CD14-positive monocyte (primary cell): ENCODE results near the gene MYO5C. TPM values are rescaled to one million over a fixed set of nuclear protein-coding genes. Genes with fewer than 3 reads are reported as not detected.
A peak's percentile ranks its signal among the peaks of the same experiment; 100 is the strongest.

Experiments used
- DNase-seq, 3 donors: peaks; one replicate each; pipeline ENCODE4 v3.0.0-alpha.2; 2011 to 2022
- H2AFZ ChIP-seq: 2 replicates; pipeline ENCODE4 v1.6.0; 2012; ENCODE audit warnings: mild to moderate bottlenecking, low read depth, low read length, inconsistent platforms; ENCODE audit not compliant: insufficient read depth, poor library complexity, severe bottlenecking
- H3K27ac ChIP-seq, 2 donors: 1 replicate in 1 of 2; 2 replicates in 1 of 2; pipeline ENCODE4 v1.5.1; 2012 to 2013; ENCODE audit warnings: low read length in 2 of 2, control low read depth in 1 of 2, inconsistent platforms in 1 of 2, low read depth in 1 of 2, mild to moderate bottlenecking in 1 of 2
- H3K27me3 ChIP-seq, 2 donors: one replicate each; pipeline versions ENCODE4 v1.6.0 to v1.6.1; 2011 to 2013; ENCODE audit warnings: low read length in 2 of 2; ENCODE audit not compliant: control insufficient read depth in 2 of 2, insufficient read depth in 2 of 2
- H3K36me3 ChIP-seq, 2 donors: replicated peaks in 1 of 2; 1 replicate in 1 of 2; 2 replicates in 1 of 2; pipeline versions ENCODE4 v1.5.1 to v1.6.1; 2012 to 2013; ENCODE audit warnings: low read length in 2 of 2, control low read depth in 1 of 2, inconsistent platforms in 1 of 2, mild to moderate bottlenecking in 1 of 2; ENCODE audit not compliant: insufficient read depth in 2 of 2, control insufficient read depth in 1 of 2
- H3K4me1 ChIP-seq, 2 donors: 1 replicate in 1 of 2; 2 replicates in 1 of 2; pipeline versions ENCODE4 v1.5.1 to v1.6.1; 2012 to 2013; ENCODE audit warnings: low read length in 2 of 2, control low read depth in 1 of 2, inconsistent platforms in 1 of 2, mild to moderate bottlenecking in 1 of 2, moderate library complexity in 1 of 2; ENCODE audit not compliant: insufficient read depth in 2 of 2, control insufficient read depth in 1 of 2
- H3K4me2 ChIP-seq: replicated peaks from 2 replicates; pipeline ENCODE3; 2012; ENCODE audit warnings: low read length, moderate library complexity, mild to moderate bottlenecking; ENCODE audit not compliant: poor library complexity, severe bottlenecking; ENCODE audit errors: extremely low read depth
- H3K4me3 ChIP-seq, 3 experiments: fragments of 200-600 bp in 1 of 3; sonication (generic) in 1 of 3; replicated peaks in 1 of 3; 1 replicate in 2 of 3; 2 replicates in 1 of 3; pipeline ENCODE4 v1.5.1; 2011 to 2013; ENCODE audit warnings: low read length in 3 of 3, mild to moderate bottlenecking in 3 of 3, control low read depth in 2 of 3, low read depth in 2 of 3, inconsistent platforms in 1 of 3, moderate library complexity in 1 of 3
- H3K79me2 ChIP-seq: 2 replicates; pipeline ENCODE4 v1.6.0; 2012; ENCODE audit warnings: mild to moderate bottlenecking, control low read depth, inconsistent platforms, low read length, moderate library complexity; ENCODE audit not compliant: insufficient read depth
- H3K9ac ChIP-seq: 2 replicates; pipeline ENCODE4 v1.6.0; 2017; ENCODE audit warnings: low read length, mild to moderate bottlenecking; ENCODE audit not compliant: insufficient read depth, poor library complexity, severe bottlenecking
- H3K9me3 ChIP-seq, 2 donors: replicated peaks in 1 of 2; 1 replicate in 1 of 2; 2 replicates in 1 of 2; pipeline versions ENCODE4 v1.5.1 to v1.6.1; 2012 to 2013; ENCODE audit warnings: low read length in 2 of 2, control low read depth in 1 of 2; ENCODE audit not compliant: control insufficient read depth in 1 of 2, insufficient read depth in 1 of 2
- H4K20me1 ChIP-seq: 2 replicates; pipeline ENCODE4 v1.6.0; 2012; ENCODE audit warnings: mild to moderate bottlenecking, low read length, control low read depth, moderate library complexity; ENCODE audit not compliant: insufficient read depth
- H3K27ac Mint-ChIP-seq, 7 donors: one replicate each; pipeline ENCODE4 v1.8.0; 2020; ENCODE audit warnings: mild to moderate bottlenecking in 7 of 7, mixed read lengths in 7 of 7, moderate library complexity in 6 of 7, inconsistent platforms in 2 of 7
- H3K27me3 Mint-ChIP-seq, 3 donors: one replicate each; pipeline ENCODE4 v1.8.0; 2021 to 2022; ENCODE audit warnings: low read depth in 3 of 3, mild to moderate bottlenecking in 3 of 3, mixed read lengths in 3 of 3, moderate library complexity in 3 of 3, inconsistent platforms in 1 of 3
- H3K36me3 Mint-ChIP-seq, 2 donors: one replicate each; pipeline ENCODE4 v1.8.0; 2020; ENCODE audit warnings: mixed read lengths in 2 of 2, inconsistent platforms in 1 of 2, mild to moderate bottlenecking in 1 of 2
- H3K4me1 Mint-ChIP-seq: one replicate; pipeline ENCODE4 v1.8.0; 2020; ENCODE audit warnings: mild to moderate bottlenecking, mixed read lengths
- H3K4me3 Mint-ChIP-seq, 2 donors: one replicate each; pipeline ENCODE4 v1.8.0; 2020; ENCODE audit warnings: mild to moderate bottlenecking in 2 of 2, mixed read lengths in 2 of 2, moderate library complexity in 1 of 2
- H3K9me3 Mint-ChIP-seq, 7 donors: one replicate each; pipeline ENCODE4 v1.8.0; 2020 to 2022; ENCODE audit warnings: mixed read lengths in 7 of 7, mild to moderate bottlenecking in 6 of 7, moderate library complexity in 6 of 7, inconsistent platforms in 2 of 7
- WGBS: methylation state at CpG from one replicate; pipeline ENCODE4 v1.1.5; 2013; ENCODE audit warnings: missing lambda C conversion rate; ENCODE audit not compliant: insufficient coverage; 5-methylcytosine and 5-hydroxymethylcytosine counted together
- intact Hi-C, 2 donors: fragments of 100-400 bp; cut with micrococcal nuclease; formaldehyde crosslinking; loops; one replicate each; pipeline versions ENCODE4 v1.15.0 to v1.15.1; 2023
- polyA plus RNA-seq, 3 donors: library from polyadenylated mRNA; depleted of rRNA in 1 of 3; unstranded in 2 of 3; stranded (reverse) in 1 of 3; fragments of 300-500 nt in 2 of 3; fragments of >200 nt in 1 of 3; fragmentation: Illumina TruSeq in 2 of 3; gene quantifications; 1 replicate in 2 of 3; 2 replicates in 1 of 3; pipeline ENCODE4 v1.2.3, GENCODE V29; 2012 to 2021
- TF ChIP-seq, protein P1 (sequence below): fragments of 200-600 bp; IDR thresholded peaks from one replicate; pipeline ENCODE4 v1.8.0; 2022; ENCODE audit warnings: antibody characterized with exemption, mild to moderate bottlenecking

Gene MYO5C
- polyA plus RNA-seq, 3 donors, result 0.20 TPM; not detected in 2

DNA sequence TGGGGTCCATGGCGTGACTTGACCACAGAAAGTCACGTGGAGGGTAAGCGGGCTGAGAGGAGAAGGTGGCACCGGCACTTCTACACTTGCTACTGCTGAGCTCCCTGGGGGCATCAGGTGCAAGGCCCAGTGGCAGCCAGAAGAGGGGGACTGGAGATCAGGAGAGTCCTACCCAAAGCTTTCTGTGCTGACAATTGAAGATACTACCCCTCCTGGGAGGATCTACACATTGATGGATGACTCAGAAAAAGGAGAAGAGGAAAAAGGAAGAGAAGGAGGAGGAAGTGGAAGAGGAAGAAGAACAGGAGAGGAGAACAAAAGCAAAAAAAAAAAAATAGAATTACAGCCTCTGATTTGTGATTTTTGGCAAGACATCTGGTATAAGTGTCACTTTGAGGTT lies 41.2 kb downstream of the MYO5C start:
- Histone ChIP-seq H3K36me3 (no peaks in the 10 kb centered on the region), H3K9me3 (no peaks in the 10 kb centered on the region), H3K4me3 (no peak overlapping the region), H2AFZ (no peak overlapping the region), H3K4me1 (peaks cover 14 to 29% of the 10 kb centered on the region in 2 donors), H4K20me1 (no peaks in the 10 kb centered on the region), H3K27me3 (no peaks in the 10 kb centered on the region), H3K27ac (peak overlapping the region in 1 of 2 donors; percentile 21), H3K9ac (no peak overlapping the region), H3K4me2 (no peak overlapping the region), H3K79me2 (no peaks in the 10 kb centered on the region)
- no peak overlapping the region for H3K4me3 Mint-ChIP-seq
- H3K9me3 Mint-ChIP-seq, result peaks cover 0 to 2% (median 0%) of the 10 kb centered on the region in 7 donors
- intact Hi-C loops, result no loop called here
- 100% methylated on average over 2 of the region's 4 CpGs for WGBS
- peaks cover 20% of the 10 kb centered on the region for H3K4me1 Mint-ChIP-seq
- H3K27ac Mint-ChIP-seq, result peak overlapping the region in 6 of 7 donors; percentile 33 to 82 (median 64)
- H3K36me3 Mint-ChIP-seq, result no peaks in the 10 kb centered on the region
- TF ChIP-seq, protein P1, sequence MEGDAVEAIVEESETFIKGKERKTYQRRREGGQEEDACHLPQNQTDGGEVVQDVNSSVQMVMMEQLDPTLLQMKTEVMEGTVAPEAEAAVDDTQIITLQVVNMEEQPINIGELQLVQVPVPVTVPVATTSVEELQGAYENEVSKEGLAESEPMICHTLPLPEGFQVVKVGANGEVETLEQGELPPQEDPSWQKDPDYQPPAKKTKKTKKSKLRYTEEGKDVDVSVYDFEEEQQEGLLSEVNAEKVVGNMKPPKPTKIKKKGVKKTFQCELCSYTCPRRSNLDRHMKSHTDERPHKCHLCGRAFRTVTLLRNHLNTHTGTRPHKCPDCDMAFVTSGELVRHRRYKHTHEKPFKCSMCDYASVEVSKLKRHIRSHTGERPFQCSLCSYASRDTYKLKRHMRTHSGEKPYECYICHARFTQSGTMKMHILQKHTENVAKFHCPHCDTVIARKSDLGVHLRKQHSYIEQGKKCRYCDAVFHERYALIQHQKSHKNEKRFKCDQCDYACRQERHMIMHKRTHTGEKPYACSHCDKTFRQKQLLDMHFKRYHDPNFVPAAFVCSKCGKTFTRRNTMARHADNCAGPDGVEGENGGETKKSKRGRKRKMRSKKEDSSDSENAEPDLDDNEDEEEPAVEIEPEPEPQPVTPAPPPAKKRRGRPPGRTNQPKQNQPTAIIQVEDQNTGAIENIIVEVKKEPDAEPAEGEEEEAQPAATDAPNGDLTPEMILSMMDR, result no peak
- DNase-seq, result peak in 2 of 3 donors; percentile 37 to 57
- H3K27me3 Mint-ChIP-seq, result peaks cover 0 to 4% (median 3%) of the 10 kb centered on the region in 3 donors

DNA sequence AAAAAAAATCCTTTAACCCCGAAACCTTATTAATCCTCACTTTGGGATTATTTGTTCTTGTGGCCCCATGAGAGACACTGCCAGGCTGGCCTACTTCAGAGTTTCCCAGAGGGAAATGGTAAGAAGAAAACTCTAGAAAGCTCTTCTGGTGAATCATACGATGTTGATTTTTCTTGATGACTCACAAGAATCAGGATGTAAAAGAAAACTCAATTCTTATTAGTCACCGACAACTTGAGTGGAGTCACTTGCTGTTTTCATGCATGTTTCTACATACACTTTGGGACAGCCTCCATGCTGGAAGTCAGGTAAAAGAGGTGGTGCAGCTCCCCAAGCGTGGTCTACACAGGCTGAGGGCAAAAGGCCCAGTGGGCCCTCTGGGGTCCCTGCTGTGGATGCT lies 42.8 kb downstream of the MYO5C start:
- H3K27me3 Mint-ChIP-seq, result peaks cover 0 to 4% (median 3%) of the 10 kb centered on the region in 3 donors
- Histone ChIP-seq H3K9ac (no peak overlapping the region), H4K20me1 (no peaks in the 10 kb centered on the region), H3K4me3 (no peak overlapping the region), H3K27me3 (no peaks in the 10 kb centered on the region), H3K79me2 (no peaks in the 10 kb centered on the region), H2AFZ (no peak overlapping the region), H3K4me2 (no peak overlapping the region), H3K4me1 (peaks cover 14 to 31% of the 10 kb centered on the region in 2 donors), H3K27ac (peak overlapping the region in 1 of 2 donors; percentile 49), H3K9me3 (no peaks in the 10 kb centered on the region), H3K36me3 (no peaks in the 10 kb centered on the region)
- peaks cover 23% of the 10 kb centered on the region for H3K4me1 Mint-ChIP-seq
- H3K27ac Mint-ChIP-seq, result peak overlapping the region in 5 of 7 donors; percentile 25 to 78 (median 54)
- WGBS, result no CpG with 5 or more reads among the region's 4 CpGs
- peaks cover 0 to under 1% of the 10 kb centered on the region in 2 donors for H3K36me3 Mint-ChIP-seq
- DNase-seq, result peak; percentile 50 to 83 (median 74)
- intact Hi-C loops, result no loop called here
- TF ChIP-seq, protein P1, result no peak
- peaks cover 0 to 2% (median 0%) of the 10 kb centered on the region in 7 donors for H3K9me3 Mint-ChIP-seq
- H3K4me3 Mint-ChIP-seq, result no peak overlapping the region
